ENCODE data around the gene PPP2R2D. TPM values are rescaled to one million over a fixed set of nuclear protein-coding genes. Genes with fewer than 3 reads are reported as not detected.

The PPP2R2D gene
- total RNA-seq, 4 donors from 2014 or later, result 22.4 to 33.7 (median 29.1) TPM

DNA sequence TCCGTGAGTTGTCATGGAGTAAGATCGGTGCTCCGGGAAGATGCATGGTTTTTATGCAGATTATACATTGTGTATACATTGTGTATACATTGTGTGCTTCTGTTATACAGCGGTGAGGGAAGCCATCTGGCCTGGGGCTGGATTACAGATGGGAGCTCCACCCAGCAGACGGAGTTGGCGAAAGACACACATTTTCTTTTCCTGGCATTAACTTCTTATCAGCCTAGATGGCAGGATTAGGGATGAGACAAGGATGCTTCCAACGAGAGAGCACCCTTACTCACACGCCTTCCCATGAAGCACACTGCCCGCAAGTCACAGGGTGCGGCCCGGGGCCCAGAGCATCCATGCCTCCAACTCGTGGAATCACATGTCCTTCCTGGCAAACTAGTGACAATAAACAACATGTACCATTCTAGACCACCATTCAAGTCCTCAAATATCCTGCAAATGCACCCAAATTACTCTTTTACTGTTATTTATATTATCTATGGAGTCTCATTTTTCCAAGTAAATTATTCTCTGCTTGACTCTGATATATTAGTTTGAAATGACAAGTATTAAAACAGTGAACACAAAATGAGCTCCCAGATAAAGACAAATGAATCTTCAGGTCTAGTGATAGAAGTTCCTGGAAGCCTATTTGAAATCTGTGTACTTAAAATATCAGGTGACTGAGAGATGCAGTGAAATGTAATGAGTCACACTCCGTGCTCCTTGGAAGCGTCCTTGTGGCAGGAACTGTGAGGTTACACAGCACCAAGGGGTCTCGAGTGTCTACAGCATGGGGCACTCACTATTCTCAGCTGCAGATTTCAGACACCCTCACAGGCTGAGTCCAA lies 29.8 kb upstream of the PPP2R2D start:
- H3K9me3 ChIP-seq, result no peaks in the 10 kb centered on the region
- H3K4me1 ChIP-seq, result peaks cover 0 to 5% of the 10 kb centered on the region in 2 donors
- ATAC-seq (no peak), DNase-seq (no peak)
- no peak overlapping the region for H3K4me3 ChIP-seq
- TF ChIP-seq POLR2A (IDR thresholded peaks at IDR 0.05), result no peak
- in situ Hi-C loops (cut with MboI; ENCODE audit: low sequenced_read_pairs in 4 of 4) (no loop called here), intact Hi-C loops (cut with DNase I; ENCODE audit: low total_unique reads) (no loop called here)
- peaks cover 7 to 30% (median 8%) of the 10 kb centered on the region in 3 donors for H3K27me3 ChIP-seq
- H3K27ac ChIP-seq, result no peak overlapping the region
- H3K36me3 ChIP-seq, result no peaks in the 10 kb centered on the region

DNA sequence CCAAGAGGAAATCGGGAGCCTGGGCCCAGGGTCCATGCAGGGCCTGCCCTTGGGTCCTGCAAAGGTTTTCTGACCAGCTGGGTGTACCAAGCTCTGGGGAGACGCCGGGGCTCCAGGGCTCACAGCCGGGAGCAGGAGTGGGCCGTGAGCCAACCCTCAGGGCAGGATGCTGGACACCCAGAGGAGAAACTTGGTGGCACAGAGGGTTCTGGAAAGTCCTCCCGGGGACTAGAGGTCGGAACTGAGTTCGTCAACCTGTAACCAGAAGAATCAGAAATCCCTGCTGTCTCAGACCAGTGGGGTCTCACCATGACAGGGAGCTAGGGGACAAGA lies 29.2 kb upstream of the PPP2R2D start:
- no peaks in the 10 kb centered on the region for H3K9me3 ChIP-seq
- intact Hi-C loops (cut with DNase I; ENCODE audit: low total_unique reads) (no loop called here), in situ Hi-C loops (cut with MboI; ENCODE audit: low sequenced_read_pairs in 4 of 4) (no loop called here)
- H3K27ac ChIP-seq, result no peak overlapping the region
- peaks cover 7 to 30% (median 8%) of the 10 kb centered on the region in 3 donors for H3K27me3 ChIP-seq
- TF ChIP-seq POLR2A (IDR thresholded peaks at IDR 0.05) (no peak), CTCF (IDR thresholded peaks at IDR 0.05 in 4 of 5, conservative IDR thresholded peaks at IDR 0.05 in 1 of 5) (no peak)
- H3K36me3 ChIP-seq, result no peaks in the 10 kb centered on the region
- peaks cover 0 to 5% of the 10 kb centered on the region in 2 donors for H3K4me1 ChIP-seq
- DNase-seq (no peak), ATAC-seq (no peak)
- H3K4me3 ChIP-seq, result no peak overlapping the region

DNA sequence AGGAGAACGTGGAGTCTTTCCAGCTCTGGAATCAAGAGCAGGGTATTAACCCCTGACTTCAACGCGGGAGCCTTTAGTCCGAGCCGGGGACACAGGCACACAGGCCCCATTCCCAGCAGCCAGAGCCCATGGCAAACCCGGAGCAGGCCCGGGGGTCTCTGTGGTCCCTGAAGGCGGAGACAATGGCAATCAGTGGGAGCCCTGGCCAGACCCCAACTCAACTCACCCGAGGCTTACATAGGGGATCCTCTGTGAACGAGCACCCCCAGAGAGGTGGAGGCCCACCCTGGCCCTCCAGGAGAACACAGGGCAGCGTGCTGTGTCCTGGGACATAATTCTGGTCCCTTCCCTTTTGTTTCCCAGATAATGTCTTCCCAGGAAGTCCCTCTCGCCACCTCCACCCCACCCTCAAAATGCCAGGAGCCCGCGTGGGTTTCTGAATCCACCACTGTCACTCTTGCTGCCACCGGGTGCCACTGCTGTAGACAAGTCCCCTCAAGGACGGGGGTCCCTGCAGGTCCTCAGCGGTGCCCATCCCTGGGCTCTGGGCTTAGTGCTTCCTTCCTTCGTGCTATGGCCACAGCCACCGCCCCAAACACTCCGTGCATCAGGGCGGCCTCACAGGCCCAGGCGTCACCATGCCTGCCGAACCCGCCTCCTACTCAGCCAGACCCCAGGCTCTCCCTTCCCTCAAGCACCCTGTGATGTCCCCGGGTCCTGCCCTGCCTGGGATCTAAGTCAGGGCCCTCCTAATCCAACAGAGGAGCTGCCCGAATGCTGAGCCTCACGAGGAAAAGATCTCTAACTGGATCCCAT lies 28.6 kb upstream of the PPP2R2D start:
- Histone ChIP-seq H3K4me3 (no peak overlapping the region), H3K9me3 (no peaks in the 10 kb centered on the region), H3K4me1 (peaks cover 0 to 5% of the 10 kb centered on the region in 2 donors), H3K27ac (no peak overlapping the region), H3K36me3 (no peaks in the 10 kb centered on the region), H3K27me3 (peaks cover 7 to 30% (median 8%) of the 10 kb centered on the region in 3 donors)
- in situ Hi-C loops (cut with MboI; ENCODE audit: low sequenced_read_pairs in 4 of 4) (no loop called here), intact Hi-C loops (cut with DNase I; ENCODE audit: low total_unique reads) (no loop called here)
- ATAC-seq (no peak), DNase-seq (no peak)
- no peak for TF ChIP-seq POLR2A (IDR thresholded peaks at IDR 0.05)
- TF ChIP-seq CTCF (IDR thresholded peaks at IDR 0.05 in 4 of 5, conservative IDR thresholded peaks at IDR 0.05 in 1 of 5), result no peak

- intact Hi-C loops (cut with DNase I; ENCODE audit: low total_unique reads) (no loop called here), in situ Hi-C loops (cut with MboI; ENCODE audit: low sequenced_read_pairs in 4 of 4) (no loop called here)
- Histone ChIP-seq H3K9me3 (no peaks in the 10 kb centered on the region), H3K4me1 (peaks cover 0 to 5% of the 10 kb centered on the region in 2 donors), H3K27ac (no peak overlapping the region), H3K36me3 (no peaks in the 10 kb centered on the region), H3K27me3 (peaks cover 7 to 30% (median 8%) of the 10 kb centered on the region in 3 donors), H3K4me3 (no peak overlapping the region)
- TF ChIP-seq CTCF (IDR thresholded peaks at IDR 0.05 in 4 of 5, conservative IDR thresholded peaks at IDR 0.05 in 1 of 5) (no peak), POLR2A (IDR thresholded peaks at IDR 0.05) (no peak)
- ATAC-seq (no peak), DNase-seq (no peak)
These were observed 27.9 kb upstream of the PPP2R2D start for GRCh38 chr10:131872827-131873375.

All from gastrocnemius medialis (tissue), 4 donors.